ENCODE data around the gene ILDR2. TPM values are rescaled to one million over a fixed set of nuclear protein-coding genes. Genes with fewer than 3 reads are reported as not detected.

The ILDR2 gene
- polyA plus RNA-seq, 2 donors = 0.06 to 0.18 TPM

DNA sequence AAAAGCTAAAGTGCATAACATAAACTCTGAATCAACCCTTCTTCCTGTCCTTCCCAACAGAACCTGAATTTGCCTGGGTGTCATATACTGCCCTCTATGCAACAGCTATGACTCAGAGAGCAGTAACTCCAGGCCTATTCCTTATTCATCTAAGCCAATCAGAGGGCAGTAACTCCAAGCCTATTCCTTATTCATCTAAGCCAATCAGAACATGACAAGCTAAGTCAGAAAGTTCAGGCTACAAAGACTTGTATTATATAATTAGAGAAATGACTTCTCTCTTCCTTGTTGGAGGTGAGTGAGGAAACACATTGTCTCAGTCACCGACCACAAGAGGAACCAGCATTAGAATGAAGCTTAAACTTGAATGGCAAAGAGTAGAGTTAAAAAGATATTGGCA lies 73.1 kb downstream of the ILDR2 start:
- Histone ChIP-seq H3K27ac (ENCODE audit: low read depth in 2 of 2, low read length in 1 of 2) (peak overlapping the region; percentile 24 to 63), H3K27me3 (ENCODE audit: control insufficient read depth in 1 of 2, insufficient read depth in 2 of 2, low read length in 2 of 2) (no peaks in the 10 kb centered on the region), H3K4me1 (ENCODE audit: control insufficient read depth in 2 of 2, insufficient read depth in 2 of 2, low read length in 1 of 2) (no peaks in the 10 kb centered on the region), H3K36me3 (ENCODE audit: control insufficient read depth in 2 of 2, insufficient read depth in 2 of 2, low read length in 1 of 2) (no peaks in the 10 kb centered on the region), H3K9me3 (ENCODE audit: control insufficient read depth in 2 of 2, insufficient read depth in 1 of 2, low read depth in 1 of 2, low read length in 1 of 2) (peaks cover 0 to under 1% of the 10 kb centered on the region in 2 donors), H3K4me3 (ENCODE audit: low read depth in 1 of 2, low read length in 2 of 2) (no peak overlapping the region)
- 55 to 67% methylated on average over 1 of the region's 1 CpG for WGBS, 2 donors

DNA sequence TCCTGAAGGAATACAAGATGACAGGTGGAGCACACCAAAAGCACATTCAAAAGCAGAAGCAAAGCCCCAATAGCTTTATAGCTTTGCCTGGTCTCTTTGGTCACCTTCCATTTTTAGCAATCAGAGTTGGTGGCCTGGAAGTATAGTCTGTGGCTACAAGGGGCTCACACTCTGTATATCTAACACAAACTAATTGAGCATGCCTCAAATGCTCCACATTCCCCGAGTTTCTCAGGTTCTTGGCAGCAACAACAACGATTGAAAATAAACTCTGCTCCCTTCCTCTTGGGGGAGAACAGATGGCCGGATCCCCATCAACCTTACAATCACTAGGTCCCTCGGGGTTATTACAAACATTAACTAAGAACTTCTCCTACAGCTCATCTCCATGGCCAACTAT lies 74.4 kb downstream of the ILDR2 start:
- Histone ChIP-seq H3K27me3 (ENCODE audit: control insufficient read depth in 1 of 2, insufficient read depth in 2 of 2, low read length in 2 of 2) (peaks cover 0 to under 1% of the 10 kb centered on the region in 2 donors), H3K36me3 (ENCODE audit: control insufficient read depth in 2 of 2, insufficient read depth in 2 of 2, low read length in 1 of 2) (no peaks in the 10 kb centered on the region), H3K4me1 (ENCODE audit: control insufficient read depth in 2 of 2, insufficient read depth in 2 of 2, low read length in 1 of 2) (no peaks in the 10 kb centered on the region), H3K9me3 (ENCODE audit: control insufficient read depth in 2 of 2, insufficient read depth in 1 of 2, low read depth in 1 of 2, low read length in 1 of 2) (peaks cover 0 to 2% of the 10 kb centered on the region in 2 donors), H3K4me3 (ENCODE audit: low read depth in 1 of 2, low read length in 2 of 2) (no peak overlapping the region), H3K27ac (ENCODE audit: low read depth in 2 of 2, low read length in 1 of 2) (no peak overlapping the region)
- 37 to 47% methylated on average over 4 of the region's 4 CpGs for WGBS, 2 donors

DNA sequence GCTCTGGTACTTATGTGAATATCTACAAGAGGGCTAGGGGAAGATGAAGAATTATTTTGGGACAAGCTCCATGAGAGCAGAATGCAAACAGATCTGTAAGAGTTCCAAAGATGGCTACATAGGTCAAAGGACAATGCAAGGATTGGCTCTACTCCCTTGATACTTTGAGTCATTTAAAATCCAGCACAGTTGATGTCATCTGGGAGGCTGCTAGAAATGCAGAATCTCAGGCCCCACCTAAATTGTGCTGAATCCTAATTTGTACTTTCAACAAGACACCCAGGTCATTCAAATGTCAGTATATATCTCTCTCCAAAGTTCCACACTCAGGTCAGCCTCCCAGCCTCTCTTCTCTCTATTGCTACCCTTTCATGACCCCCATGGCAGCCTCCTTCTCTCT lies 75.6 kb downstream of the ILDR2 start:
- Histone ChIP-seq H3K27me3 (ENCODE audit: control insufficient read depth in 1 of 2, insufficient read depth in 2 of 2, low read length in 2 of 2) (peaks cover 0 to 3% of the 10 kb centered on the region in 2 donors), H3K27ac (ENCODE audit: low read depth in 2 of 2, low read length in 1 of 2) (no peak overlapping the region), H3K4me3 (ENCODE audit: low read depth in 1 of 2, low read length in 2 of 2) (no peak overlapping the region), H3K36me3 (ENCODE audit: control insufficient read depth in 2 of 2, insufficient read depth in 2 of 2, low read length in 1 of 2) (no peaks in the 10 kb centered on the region), H3K9me3 (ENCODE audit: control insufficient read depth in 2 of 2, insufficient read depth in 1 of 2, low read depth in 1 of 2, low read length in 1 of 2) (peaks cover 0 to 2% of the 10 kb centered on the region in 2 donors), H3K4me1 (ENCODE audit: control insufficient read depth in 2 of 2, insufficient read depth in 2 of 2, low read length in 1 of 2) (no peaks in the 10 kb centered on the region)

DNA sequence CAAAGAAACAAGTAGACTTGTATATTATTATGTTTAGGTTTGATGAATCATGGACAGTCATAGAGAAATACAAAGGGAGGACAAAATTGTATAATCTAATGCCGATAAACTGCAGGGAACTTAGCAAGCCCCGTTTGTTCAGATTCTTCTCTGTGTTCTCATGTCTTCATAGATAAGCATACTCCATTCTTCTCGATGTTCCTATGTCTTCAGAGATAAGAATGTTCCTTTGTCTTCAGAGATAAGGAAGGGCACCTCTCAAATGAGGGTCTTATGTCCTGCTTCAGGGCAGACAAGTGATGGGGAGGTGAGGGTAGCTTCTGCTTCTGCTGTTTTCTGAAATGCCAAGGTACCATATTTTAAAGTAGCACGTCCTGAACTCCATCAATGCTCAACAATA lies 79.6 kb downstream of the ILDR2 start:
- Histone ChIP-seq H3K27ac (ENCODE audit: low read depth in 2 of 2, low read length in 1 of 2) (no peak overlapping the region), H3K27me3 (ENCODE audit: control insufficient read depth in 1 of 2, insufficient read depth in 2 of 2, low read length in 2 of 2) (peaks cover 0 to 3% of the 10 kb centered on the region in 2 donors), H3K9me3 (ENCODE audit: control insufficient read depth in 2 of 2, insufficient read depth in 1 of 2, low read depth in 1 of 2, low read length in 1 of 2) (peaks cover 0 to 2% of the 10 kb centered on the region in 2 donors), H3K36me3 (ENCODE audit: control insufficient read depth in 2 of 2, insufficient read depth in 2 of 2, low read length in 1 of 2) (no peaks in the 10 kb centered on the region), H3K4me1 (ENCODE audit: control insufficient read depth in 2 of 2, insufficient read depth in 2 of 2, low read length in 1 of 2) (no peaks in the 10 kb centered on the region), H3K4me3 (ENCODE audit: low read depth in 1 of 2, low read length in 2 of 2) (no peak overlapping the region)
- 72 to 73% methylated on average over 4 of the region's 4 CpGs for WGBS, 2 donors

DNA sequence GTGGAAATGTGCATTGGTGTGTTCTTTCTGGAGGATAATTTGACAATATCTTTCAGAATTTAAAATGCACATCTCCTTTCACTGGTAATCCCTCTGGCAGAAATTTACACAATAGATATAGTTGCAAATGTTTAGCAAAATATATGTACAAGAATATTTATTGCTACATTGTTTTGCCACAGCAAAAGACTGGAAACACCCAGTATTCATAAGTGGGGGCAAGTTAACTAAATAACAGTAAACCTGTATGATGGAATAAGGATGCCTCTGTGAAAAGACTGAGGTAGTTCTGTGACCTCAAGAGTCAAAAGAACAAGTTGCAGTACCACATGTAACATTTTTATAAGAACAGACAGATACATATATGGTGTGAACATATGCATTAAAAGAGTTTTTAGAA lies 85.6 kb downstream of the ILDR2 start:
- H3K36me3 ChIP-seq (ENCODE audit: control insufficient read depth in 2 of 2, insufficient read depth in 2 of 2, low read length in 1 of 2) = no peaks in the 10 kb centered on the region
- no peak overlapping the region for H3K27ac ChIP-seq (ENCODE audit: low read depth in 2 of 2, low read length in 1 of 2)
- H3K4me3 ChIP-seq (ENCODE audit: low read depth in 1 of 2, low read length in 2 of 2) = no peak overlapping the region
- peaks cover 0 to 2% of the 10 kb centered on the region in 2 donors for H3K27me3 ChIP-seq (ENCODE audit: control insufficient read depth in 1 of 2, insufficient read depth in 2 of 2, low read length in 2 of 2)
- H3K9me3 ChIP-seq (ENCODE audit: control insufficient read depth in 2 of 2, insufficient read depth in 1 of 2, low read depth in 1 of 2, low read length in 1 of 2) = no peaks in the 10 kb centered on the region
- no peaks in the 10 kb centered on the region for H3K4me1 ChIP-seq (ENCODE audit: control insufficient read depth in 2 of 2, insufficient read depth in 2 of 2, low read length in 1 of 2)

DNA sequence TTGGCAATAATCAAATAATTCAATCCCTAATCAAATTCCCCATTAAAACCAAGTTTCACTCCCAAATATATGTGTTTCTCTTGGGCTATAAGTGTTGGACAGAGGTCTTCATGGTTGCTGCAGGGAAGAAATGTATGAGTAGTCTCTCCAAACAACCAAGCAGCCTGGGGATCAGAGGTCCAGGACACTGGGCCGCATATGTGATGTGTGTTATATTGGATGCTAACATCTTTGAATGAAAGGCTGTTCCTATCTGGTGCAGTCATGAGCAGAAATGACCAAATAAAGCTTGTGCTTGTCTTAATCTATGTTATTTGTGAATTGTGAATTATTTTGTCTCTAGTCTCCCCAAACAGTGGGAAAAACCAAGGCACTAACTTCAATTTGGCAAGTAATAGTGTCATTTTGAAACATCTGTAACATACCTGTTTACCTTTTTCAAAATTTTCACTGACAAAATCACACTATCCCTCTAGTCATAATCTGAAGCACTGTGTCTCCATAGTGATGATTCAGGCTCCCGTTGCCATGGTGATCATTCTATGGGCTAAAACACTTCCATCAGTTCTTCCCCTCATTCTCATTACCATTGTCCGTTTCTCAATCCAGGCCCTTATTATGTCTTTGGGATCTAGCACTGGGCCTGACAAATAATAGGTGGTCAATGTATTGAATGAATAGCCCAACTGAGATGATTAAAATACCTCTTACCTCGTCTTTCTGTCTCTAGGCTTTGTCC lies 86.8 kb downstream of the ILDR2 start:
- H3K4me3 ChIP-seq (ENCODE audit: low read depth in 1 of 2, low read length in 2 of 2) = no peak overlapping the region
- WGBS, 2 donors = 76 to 78% methylated on average over 4 of the region's 4 CpGs
- H3K27ac ChIP-seq (ENCODE audit: low read depth in 2 of 2, low read length in 1 of 2) = no peak overlapping the region
- no peaks in the 10 kb centered on the region for H3K9me3 ChIP-seq (ENCODE audit: control insufficient read depth in 2 of 2, insufficient read depth in 1 of 2, low read depth in 1 of 2, low read length in 1 of 2)
- H3K4me1 ChIP-seq (ENCODE audit: control insufficient read depth in 2 of 2, insufficient read depth in 2 of 2, low read length in 1 of 2) = no peaks in the 10 kb centered on the region
- H3K36me3 ChIP-seq (ENCODE audit: control insufficient read depth in 2 of 2, insufficient read depth in 2 of 2, low read length in 1 of 2) = no peaks in the 10 kb centered on the region
- H3K27me3 ChIP-seq (ENCODE audit: control insufficient read depth in 1 of 2, insufficient read depth in 2 of 2, low read length in 2 of 2) = peaks cover 0 to 5% of the 10 kb centered on the region in 2 donors

DNA sequence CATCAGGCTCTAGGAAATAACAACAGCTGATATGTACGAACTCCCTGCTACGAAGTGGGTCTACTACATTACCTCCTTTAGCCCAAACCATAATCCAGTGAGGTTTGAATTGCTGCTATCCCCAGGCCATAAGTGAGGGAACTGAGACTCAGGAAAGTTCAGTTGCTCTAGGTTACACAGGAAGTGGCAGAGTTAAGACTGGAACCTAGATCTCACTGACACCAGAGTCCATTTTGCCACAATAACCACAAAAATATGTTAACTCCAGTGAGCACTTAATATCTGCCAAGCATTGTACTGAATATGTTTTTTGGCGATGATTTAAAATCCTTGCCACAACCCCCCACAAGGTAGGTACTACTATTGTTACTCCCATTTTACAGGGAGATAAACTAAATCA lies 90.4 kb downstream of the ILDR2 start:
- WGBS, 2 donors = 89 to 91% methylated on average over 3 of the region's 3 CpGs
- Histone ChIP-seq H3K27ac (ENCODE audit: low read depth in 2 of 2, low read length in 1 of 2) (no peak overlapping the region), H3K4me3 (ENCODE audit: low read depth in 1 of 2, low read length in 2 of 2) (no peak overlapping the region), H3K27me3 (ENCODE audit: control insufficient read depth in 1 of 2, insufficient read depth in 2 of 2, low read length in 2 of 2) (peaks cover 0 to 5% of the 10 kb centered on the region in 2 donors), H3K9me3 (ENCODE audit: control insufficient read depth in 2 of 2, insufficient read depth in 1 of 2, low read depth in 1 of 2, low read length in 1 of 2) (no peaks in the 10 kb centered on the region), H3K36me3 (ENCODE audit: control insufficient read depth in 2 of 2, insufficient read depth in 2 of 2, low read length in 1 of 2) (no peaks in the 10 kb centered on the region), H3K4me1 (ENCODE audit: control insufficient read depth in 2 of 2, insufficient read depth in 2 of 2, low read length in 1 of 2) (no peaks in the 10 kb centered on the region)

DNA sequence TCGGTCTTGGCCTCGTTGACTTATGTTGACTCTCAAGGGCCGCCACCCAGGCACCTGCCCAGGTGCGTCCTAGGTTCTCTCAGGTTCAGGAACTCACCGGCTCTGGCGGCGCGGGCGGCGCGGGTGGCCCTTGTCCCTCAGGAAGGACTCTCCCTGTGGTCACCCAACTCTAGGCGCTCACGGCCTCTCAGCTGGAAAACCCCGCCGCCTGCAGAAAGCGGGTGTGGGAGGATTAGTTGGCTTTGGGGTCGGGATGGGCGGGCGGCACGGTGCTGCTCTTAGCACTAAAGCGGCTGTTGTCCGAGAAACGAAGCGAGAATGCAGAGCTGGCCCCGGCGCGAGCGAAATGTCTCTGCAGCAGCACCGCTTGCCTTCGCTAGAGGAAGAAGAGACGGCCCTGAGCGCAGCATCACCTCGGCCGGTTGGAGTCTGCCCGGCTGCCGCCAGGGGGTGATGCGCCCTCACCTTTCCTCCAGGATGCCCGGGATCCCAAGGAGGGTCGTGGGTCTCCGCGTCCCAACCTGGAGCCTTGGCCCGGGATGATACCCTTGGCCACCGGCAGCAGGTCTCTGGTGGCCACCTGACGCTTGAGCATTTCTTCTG lies 91.2 kb downstream of the ILDR2 start:
- Histone ChIP-seq H3K4me1 (ENCODE audit: control insufficient read depth in 2 of 2, insufficient read depth in 2 of 2, low read length in 1 of 2) (no peaks in the 10 kb centered on the region), H3K9me3 (ENCODE audit: control insufficient read depth in 2 of 2, insufficient read depth in 1 of 2, low read depth in 1 of 2, low read length in 1 of 2) (no peaks in the 10 kb centered on the region), H3K4me3 (ENCODE audit: low read depth in 1 of 2, low read length in 2 of 2) (no peak overlapping the region), H3K27me3 (ENCODE audit: control insufficient read depth in 1 of 2, insufficient read depth in 2 of 2, low read length in 2 of 2) (peaks cover 0 to 5% of the 10 kb centered on the region in 2 donors), H3K27ac (ENCODE audit: low read depth in 2 of 2, low read length in 1 of 2) (no peak overlapping the region), H3K36me3 (ENCODE audit: control insufficient read depth in 2 of 2, insufficient read depth in 2 of 2, low read length in 1 of 2) (no peaks in the 10 kb centered on the region)
- 11 to 18% methylated on average over 44 of the region's 44 CpGs for WGBS, 2 donors

DNA sequence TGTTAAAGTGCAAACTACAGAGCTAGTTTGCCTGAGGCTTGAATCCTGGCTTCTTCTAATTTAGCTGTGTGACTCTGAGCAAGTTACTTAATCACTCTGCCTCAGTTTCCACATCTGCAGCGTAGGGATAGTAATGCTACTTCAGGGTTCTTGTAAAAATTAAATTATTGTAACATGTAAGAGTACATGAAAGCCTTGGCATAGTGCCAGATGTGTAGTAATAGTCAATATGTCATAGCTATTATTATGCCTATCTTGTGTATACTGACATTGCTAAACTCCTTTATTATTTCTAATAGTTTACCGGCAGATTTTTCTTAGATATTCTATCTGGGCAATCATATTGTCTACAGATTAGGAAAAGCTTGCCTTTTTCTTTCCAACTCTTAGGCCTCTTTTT lies 92.4 kb downstream of the ILDR2 start:
- Histone ChIP-seq H3K27ac (ENCODE audit: low read depth in 2 of 2, low read length in 1 of 2) (no peak overlapping the region), H3K4me1 (ENCODE audit: control insufficient read depth in 2 of 2, insufficient read depth in 2 of 2, low read length in 1 of 2) (no peaks in the 10 kb centered on the region), H3K9me3 (ENCODE audit: control insufficient read depth in 2 of 2, insufficient read depth in 1 of 2, low read depth in 1 of 2, low read length in 1 of 2) (no peaks in the 10 kb centered on the region), H3K36me3 (ENCODE audit: control insufficient read depth in 2 of 2, insufficient read depth in 2 of 2, low read length in 1 of 2) (no peaks in the 10 kb centered on the region), H3K4me3 (ENCODE audit: low read depth in 1 of 2, low read length in 2 of 2) (no peak overlapping the region), H3K27me3 (ENCODE audit: control insufficient read depth in 1 of 2, insufficient read depth in 2 of 2, low read length in 2 of 2) (peaks cover 0 to 5% of the 10 kb centered on the region in 2 donors)
- WGBS, 2 donors = 55 to 78% methylated on average over 2 of the region's 2 CpGs
